Transverse colon (tissue), 4 donors: ENCODE results near the gene IER5L. TPM values are rescaled to one million over a fixed set of nuclear protein-coding genes. Genes with fewer than 3 reads are reported as not detected.

Experiments
- DNase-seq: peaks from one replicate; pipeline ENCODE4 v3.0.0-alpha.2; 2019
- H3K27ac ChIP-seq, 4 donors: fragments of 200-600 bp; sonication (generic); 2 replicates each; pipeline ENCODE4 v1.5.1; 2016 to 2018; ENCODE audit warnings: inconsistent platforms in 4 of 4
- H3K27me3 ChIP-seq: fragments of 200-600 bp; sonication (generic); 2 replicates; pipeline ENCODE4 v1.5.1; 2017; ENCODE audit warnings: inconsistent platforms
- H3K36me3 ChIP-seq, 4 donors: fragments of 200-600 bp; sonication (generic); 2 replicates each; pipeline ENCODE4 v1.5.1; 2017 to 2019; ENCODE audit warnings: inconsistent platforms in 4 of 4
- H3K4me1 ChIP-seq, 4 donors: fragments of 200-600 bp; sonication (generic); 2 replicates each; pipeline ENCODE4 v1.5.1; 2017 to 2020; ENCODE audit warnings: inconsistent platforms in 4 of 4
- H3K4me3 ChIP-seq, 4 donors: fragments of 200-600 bp; sonication (generic); 1 replicate in 1 of 4; 2 replicates in 3 of 4; pipeline versions ENCODE4 v1.5.1 to v1.6.1; 2017 to 2019; ENCODE audit warnings: inconsistent platforms in 4 of 4
- H3K9me3 ChIP-seq, 2 donors: fragments of 200-600 bp; sonication (generic); 2 replicates each; pipeline ENCODE4 v1.5.1; 2017 to 2019; ENCODE audit warnings: inconsistent platforms in 2 of 2
- EP300 ChIP-seq: sonication (generic); formaldehyde crosslinking; IDR thresholded peaks from one replicate; pipeline ENCODE4 v1.6.1; 2017; ENCODE audit warnings: antibody characterized with exemption, low read depth
- POLR2A ChIP-seq: fragments of 450-650 bp; IDR thresholded peaks from one replicate; pipeline ENCODE4 v1.6.1; 2016; ENCODE audit warnings: antibody characterized with exemption, mild to moderate bottlenecking, moderate library complexity
- POLR2AphosphoS5 ChIP-seq, 3 donors: sonication (generic); formaldehyde crosslinking; IDR thresholded peaks; one replicate each; pipeline ENCODE4 v1.6.1; 2016; ENCODE audit warnings: antibody characterized with exemption in 3 of 3
- WGBS, 2 donors: methylation state at CpG; one replicate each; pipeline ENCODE4 v1.1.5; 2018; ENCODE audit warnings: low coverage in 1 of 2; 5-methylcytosine and 5-hydroxymethylcytosine counted together
- in situ Hi-C, 4 donors: fragments of 200-750 bp; cut with MboI; loops; one replicate each; pipeline versions ENCODE4 v1.15.0 to v1.15.1; 2017; ENCODE audit warnings: low sequenced_read_pairs in 3 of 4, low pct_ligation_motif_present in 1 of 4, low pct_unique_long_range_greater_than_20kb in 1 of 4
- intact Hi-C: fragments of 100-400 bp; cut with DNase I; formaldehyde crosslinking; loops from one replicate; pipeline ENCODE4 v1.15.1; 2023; ENCODE audit warnings: low total_unique reads
- total RNA-seq, 4 donors: library from RNA; depleted of rRNA; stranded (reverse); fragments of >200 nt; gene quantifications; one replicate each; pipeline ENCODE4 v1.1.0, GENCODE V29; 2016
- TF ChIP-seq, protein P1 (sequence below), 5 experiments: fragments of 200-600 bp in 3 of 5; fragments of 450-650 bp in 2 of 5; sonication (generic) in 3 of 5; IDR thresholded peaks; 1 replicate in 2 of 5; 2 replicates in 3 of 5; pipeline ENCODE4 v1.5.1; 2016 to 2017; ENCODE audit warnings: antibody characterized with exemption in 5 of 5, inconsistent platforms in 3 of 5, mild to moderate bottlenecking in 2 of 5, moderate library complexity in 1 of 5

IER5L gene
- total RNA-seq, 4 donors from 2014 or later, result 1.8 to 6.5 (median 5.2) TPM

DNA sequence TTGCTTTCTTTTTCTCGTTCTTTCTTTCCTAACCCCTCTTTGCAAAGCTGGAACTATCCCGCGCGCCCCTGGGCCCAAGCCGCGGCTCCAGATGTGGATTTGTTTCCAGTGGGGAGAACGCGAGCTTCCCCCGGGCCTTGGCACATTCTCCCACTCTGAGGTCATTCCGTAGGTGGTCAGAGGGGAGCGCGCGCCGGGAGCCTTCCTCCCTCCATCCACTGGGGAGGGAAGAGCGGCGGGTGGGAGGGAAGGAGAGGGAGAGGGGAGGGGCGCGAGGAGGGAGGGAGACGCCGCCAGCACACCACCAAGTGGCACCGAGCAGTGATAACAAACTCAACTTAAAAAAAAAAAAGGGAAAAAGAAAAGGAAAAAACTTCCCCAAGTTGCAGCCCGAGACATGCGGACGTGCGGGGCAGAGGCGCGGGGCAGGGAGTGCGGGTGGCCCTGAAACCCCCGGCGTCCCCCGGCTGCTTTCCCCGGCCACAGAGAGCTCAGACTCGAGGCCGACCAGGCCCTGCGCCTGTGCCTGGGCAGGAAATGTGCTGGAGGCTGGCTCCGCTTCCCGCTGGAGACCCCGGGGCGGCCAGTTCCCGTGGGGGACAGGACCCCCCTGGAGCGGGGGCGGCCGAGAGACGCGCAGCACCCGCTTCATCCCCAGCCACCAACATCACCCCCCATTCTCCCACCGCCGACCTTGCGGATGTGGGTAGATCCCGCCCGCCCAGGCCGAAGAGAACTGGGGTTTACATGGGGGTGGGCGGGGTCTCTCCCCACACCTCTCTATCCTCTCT lies 3.1 kb downstream of the IER5L start:
- TF ChIP-seq, protein P1, sequence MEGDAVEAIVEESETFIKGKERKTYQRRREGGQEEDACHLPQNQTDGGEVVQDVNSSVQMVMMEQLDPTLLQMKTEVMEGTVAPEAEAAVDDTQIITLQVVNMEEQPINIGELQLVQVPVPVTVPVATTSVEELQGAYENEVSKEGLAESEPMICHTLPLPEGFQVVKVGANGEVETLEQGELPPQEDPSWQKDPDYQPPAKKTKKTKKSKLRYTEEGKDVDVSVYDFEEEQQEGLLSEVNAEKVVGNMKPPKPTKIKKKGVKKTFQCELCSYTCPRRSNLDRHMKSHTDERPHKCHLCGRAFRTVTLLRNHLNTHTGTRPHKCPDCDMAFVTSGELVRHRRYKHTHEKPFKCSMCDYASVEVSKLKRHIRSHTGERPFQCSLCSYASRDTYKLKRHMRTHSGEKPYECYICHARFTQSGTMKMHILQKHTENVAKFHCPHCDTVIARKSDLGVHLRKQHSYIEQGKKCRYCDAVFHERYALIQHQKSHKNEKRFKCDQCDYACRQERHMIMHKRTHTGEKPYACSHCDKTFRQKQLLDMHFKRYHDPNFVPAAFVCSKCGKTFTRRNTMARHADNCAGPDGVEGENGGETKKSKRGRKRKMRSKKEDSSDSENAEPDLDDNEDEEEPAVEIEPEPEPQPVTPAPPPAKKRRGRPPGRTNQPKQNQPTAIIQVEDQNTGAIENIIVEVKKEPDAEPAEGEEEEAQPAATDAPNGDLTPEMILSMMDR (IDR thresholded peaks at IDR 0.05), result peak in 1 of 5 experiments; percentile 5
- TF ChIP-seq EP300 (no peak), POLR2AphosphoS5 (IDR thresholded peaks at IDR 0.05) (peak; percentile 54 to 59 (median 56)), POLR2A (peak; percentile 43)
- intact Hi-C loops (loop anchor here (5.0 to 10.0 kb wide), 3 partner anchors 33 to 437 kb away; no protein-coding TSS in a partner anchor), in situ Hi-C loops (loop anchor here in 1 of 4 donors (10.0 kb wide), 1 partner anchor 320 kb away; no protein-coding TSS in a partner anchor)

DNA sequence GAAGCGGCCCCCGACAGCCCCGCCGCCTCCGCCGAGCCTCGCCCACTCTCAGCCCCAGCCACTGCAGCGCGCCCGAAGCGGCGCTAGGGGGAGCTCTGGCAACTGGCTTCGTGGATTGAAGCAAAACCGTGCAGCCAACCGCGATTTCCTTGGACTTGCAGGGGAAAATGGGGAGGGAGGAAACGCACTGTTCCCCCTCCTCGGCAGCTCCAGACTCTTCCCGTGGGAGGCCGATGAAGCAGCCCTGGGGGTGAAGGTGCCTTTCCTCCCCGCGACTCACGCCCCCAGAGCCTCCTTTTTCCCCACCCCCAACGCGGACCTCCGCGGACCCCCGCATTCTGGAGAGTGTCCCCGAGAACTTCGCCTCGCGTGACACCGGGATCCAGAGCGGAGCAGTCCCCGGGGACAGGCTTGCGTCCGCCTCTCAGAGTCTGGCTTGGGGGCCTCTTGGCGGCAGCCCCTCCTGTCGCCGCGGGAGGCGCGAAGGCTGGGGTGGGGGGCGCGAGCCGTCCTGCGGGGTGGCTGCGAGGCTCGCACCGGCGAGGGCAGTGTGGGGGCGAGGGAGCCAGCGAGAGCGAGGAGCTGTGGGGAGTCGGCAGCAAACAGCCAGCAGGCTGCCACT lies 3.8 kb downstream of the IER5L start:
- H3K4me1 ChIP-seq, result peaks cover 7 to 36% (median 24%) of the 10 kb centered on the region in 4 donors
- in situ Hi-C loops, result loop anchor here in 1 of 4 donors (10.0 kb wide), 1 partner anchor 321 kb away; no protein-coding TSS in a partner anchor

More for the DNA sequence above, 3.1 kb downstream of the IER5L start:
- Histone ChIP-seq H3K36me3 (no peaks in the 10 kb centered on the region), H3K27me3 (no peaks in the 10 kb centered on the region), H3K4me1 (peaks cover 7 to 36% (median 31%) of the 10 kb centered on the region in 4 donors), H3K27ac (peak overlapping the region; percentile 93 to 99 (median 96)), H3K4me3 (peak overlapping the region; percentile 42 to 93 (median 78)), H3K9me3 (no peaks in the 10 kb centered on the region)
- peak; percentile 80 for DNase-seq
- WGBS, 2 donors, result 0 to 1% methylated on average over 2 to 53 of the region's 53 CpGs

DNA sequence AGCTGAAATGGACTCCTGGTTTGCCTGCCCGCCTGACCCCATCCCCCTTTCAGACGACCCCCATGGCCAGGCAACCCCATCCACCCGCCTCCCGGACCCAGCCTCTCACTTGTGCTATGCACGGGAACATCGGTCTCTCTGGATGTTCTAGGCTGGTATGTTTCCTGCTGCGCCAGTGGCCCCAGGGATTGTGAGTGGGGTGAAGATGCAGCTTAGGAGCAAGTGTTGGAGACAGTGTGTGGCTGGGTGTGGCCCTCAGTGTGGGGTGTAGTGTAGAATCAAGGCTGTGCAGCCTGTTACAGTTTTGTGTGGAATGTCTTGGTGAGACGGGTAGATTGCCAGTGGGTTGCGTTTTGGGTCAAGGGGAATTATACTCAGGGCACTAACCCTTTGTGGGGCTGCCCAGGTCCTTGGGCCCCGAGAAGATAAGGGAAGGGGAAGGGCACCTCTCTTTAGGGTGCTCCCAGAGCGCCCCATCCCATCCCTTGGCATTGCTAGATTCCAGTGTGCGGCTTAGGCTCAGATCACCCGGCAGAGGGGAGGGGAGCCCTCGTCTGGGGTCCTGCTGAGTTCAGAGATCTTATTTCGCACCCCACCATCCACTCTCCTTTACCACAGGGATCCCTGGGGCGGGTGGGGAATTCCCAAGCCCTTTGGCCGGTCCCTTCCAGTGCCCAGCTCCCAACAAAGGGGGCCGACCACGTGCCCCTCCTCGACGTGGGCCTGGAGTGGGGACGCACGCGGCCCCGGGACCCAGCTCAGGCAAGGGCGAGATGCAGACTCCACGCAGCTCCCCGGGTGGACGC lies 4.6 kb downstream of the IER5L start:
- no peak for TF ChIP-seq EP300
- TF ChIP-seq, protein P1 (IDR thresholded peaks at IDR 0.05), result no peak
- no peak for TF ChIP-seq POLR2A
- TF ChIP-seq POLR2AphosphoS5 (IDR thresholded peaks at IDR 0.05), result no peak
- H3K4me3 ChIP-seq, result peak overlapping the region in 3 of 4 donors; percentile 67 to 93 (median 90)
- no peaks in the 10 kb centered on the region for H3K36me3 ChIP-seq
- no peaks in the 10 kb centered on the region for H3K9me3 ChIP-seq
- no peaks in the 10 kb centered on the region for H3K27me3 ChIP-seq
- no peak for DNase-seq
- intact Hi-C loops (loop anchor here (5.0 to 10.0 kb wide), 2 partner anchors 311 to 439 kb away; no protein-coding TSS in a partner anchor), in situ Hi-C loops (loop anchor here in 1 of 4 donors (10.0 kb wide), 1 partner anchor 321 kb away; no protein-coding TSS in a partner anchor)
- 32% methylated on average over 23 of the region's 29 CpGs; no CpG with 5 or more reads in 1 of the 2 donors for WGBS, 2 donors
- peak overlapping the region; percentile 93 to 99 (median 96) for H3K27ac ChIP-seq
- H3K4me1 ChIP-seq, result peaks cover 2 to 36% (median 19%) of the 10 kb centered on the region in 4 donors

More for the DNA sequence above, 3.8 kb downstream of the IER5L start:
- Histone ChIP-seq H3K36me3 (no peaks in the 10 kb centered on the region), H3K27ac (peak overlapping the region; percentile 93 to 99 (median 96)), H3K27me3 (no peaks in the 10 kb centered on the region), H3K9me3 (no peaks in the 10 kb centered on the region), H3K4me3 (peak overlapping the region; percentile 42 to 93 (median 78))
- 2% methylated on average over 30 of the region's 55 CpGs; no CpG with 5 or more reads in 1 of the 2 donors for WGBS, 2 donors
- no peak for TF ChIP-seq EP300
- peak; percentile 13 for TF ChIP-seq POLR2A
- TF ChIP-seq, protein P1 (IDR thresholded peaks at IDR 0.05), result peak; percentile 96 to 98 (median 98)
- peak; percentile 39 to 84 (median 80) for TF ChIP-seq POLR2AphosphoS5 (IDR thresholded peaks at IDR 0.05)
- DNase-seq, result peak; percentile 93
- intact Hi-C loops, result loop anchor here (5.0 to 10.0 kb wide), 2 partner anchors 311 to 438 kb away; no protein-coding TSS in a partner anchor
